Left forelimb (tissue), 1 donor: ENCODE measurements around the gene SPAG7.

Source experiments
- DNase-seq: peaks from one replicate; pipeline ENCODE4 v3.0.0-alpha.2; 2018; ENCODE audit warnings: low spot score

Gene SPAG7

GRCh38 chr17:4950075-4950745, 17.4 kb downstream of the SPAG7 start:
- no peak for DNase-seq

- DNase-seq: peak; percentile 79
Measured at GRCh38 chr17:4949321-4950074, 18.1 kb downstream of the SPAG7 start.

GRCh38 chr17:4948931-4949320, 18.7 kb downstream of the SPAG7 start:
- peak; percentile 90 for DNase-seq

GRCh38 chr17:4948166-4948930, 19.3 kb downstream of the SPAG7 start, which contains the start of gene PFN1:
PFN1 (minus strand) TSS chr17:4948530; CDS start chr17:4948394, 136 bp downstream.
- peak; percentile 93 for DNase-seq

GRCh38 chr17:4947411-4948165, 20.0 kb downstream of the SPAG7 start:
- peak; percentile 82 for DNase-seq

GRCh38 chr17:4947010-4947410, 20.6 kb downstream of the SPAG7 start:
- no peak for DNase-seq

GRCh38 chr17:4946312-4946976, 21.2 kb downstream of the SPAG7 start:
- no peak for DNase-seq

GRCh38 chr17:4945944-4946280, 21.7 kb downstream of the SPAG7 start:
- DNase-seq: no peak

GRCh38 chr17:4945176-4945943, 22.3 kb downstream of the SPAG7 start:
- DNase-seq: no peak

GRCh38 chr17:4944554-4945175, 23.0 kb downstream of the SPAG7 start:
- no peak for DNase-seq

- no peak for DNase-seq
Measured at GRCh38 chr17:4944163-4944553, 23.5 kb downstream of the SPAG7 start.

- no peak for DNase-seq
Measured at GRCh38 chr17:4942760-4943508, 24.7 kb downstream of the SPAG7 start.

GRCh38 chr17:4941319-4941610, 26.4 kb downstream of the SPAG7 start:
- DNase-seq: no peak

GRCh38 chr17:4940555-4941318, 26.9 kb downstream of the SPAG7 start:
- DNase-seq: no peak

- DNase-seq: peak; percentile 97
Measured at GRCh38 chr17:4939796-4940554, 27.6 kb downstream of the SPAG7 start, which contains the start of the genes RNF167 and SLC25A11. RNF167 (plus strand) TSS chr17:4940268; CDS start chr17:4940910, 642 bp downstream. SLC25A11 (minus strand) TSS chr17:4940046; CDS start chr17:4939910, 136 bp downstream.

- no peak for DNase-seq
Measured at GRCh38 chr17:4939546-4939795, 28.1 kb downstream of the SPAG7 start.

GRCh38 chr17:4938688-4939545, 28.7 kb downstream of the SPAG7 start:
- no peak for DNase-seq
